ENCODE results near the gene EXOSC10. TPM values are rescaled to one million over a fixed set of nuclear protein-coding genes. Genes with fewer than 3 reads are reported as not detected.

Gene EXOSC10
- total RNA-seq, 2 donors from 2014 or later = 37.9 to 83.4 TPM

- DNase-seq (no peak), ATAC-seq (no peak)
- Histone ChIP-seq H3K9me3 (no peaks in the 10 kb centered on the region), H3K27ac (no peak overlapping the region), H3K4me3 (no peak overlapping the region), H3K4me1 (no peaks in the 10 kb centered on the region), H3K27me3 (no peaks in the 10 kb centered on the region), H3K36me3 (replicated peaks in 1 of 2; ENCODE audit: insufficient read depth in 1 of 2, low read depth in 2 of 2) (peaks cover 0 to 22% of the 10 kb centered on the region in 2 donors)
- WGBS, 2 donors = 94 to 97% methylated on average over 2 of the region's 2 CpGs
- TF ChIP-seq POLR2A (IDR thresholded peaks at IDR 0.05) (no peak), CTCF (IDR thresholded peaks at IDR 0.05) (no peak)
- intact Hi-C loops (cut with DNase I) = no loop called here
Measured at GRCh38 chr1:11116318-11116717, 16.6 kb upstream of the EXOSC10 start.

DNA sequence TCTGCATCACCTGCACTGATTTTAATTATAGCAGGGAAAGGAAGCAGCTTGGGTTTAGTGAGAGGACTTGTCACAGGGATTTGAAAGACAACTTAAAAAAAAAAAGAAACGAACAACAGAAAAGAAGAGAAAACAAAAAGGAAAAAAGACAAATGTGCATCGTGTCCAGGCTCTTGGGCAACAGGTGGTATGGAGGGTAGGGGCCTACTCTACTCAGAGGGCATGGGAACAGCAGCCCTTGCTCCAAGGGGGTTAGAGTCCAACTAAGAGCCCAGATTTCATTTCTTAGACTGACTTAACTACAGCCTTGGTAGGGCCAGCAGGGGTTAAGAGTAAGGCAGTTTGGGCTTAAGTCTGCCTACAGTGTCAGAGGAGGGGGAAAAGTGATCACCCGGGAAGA, 15.3 kb upstream of the EXOSC10 start:
- no peak for ATAC-seq
- no peak for TF ChIP-seq POLR2A (IDR thresholded peaks at IDR 0.05)
- no peak for TF ChIP-seq CTCF (IDR thresholded peaks at IDR 0.05)
- intact Hi-C loops (cut with DNase I) = no loop called here
- no peak overlapping the region for H3K27ac ChIP-seq
- no peak overlapping the region for H3K4me3 ChIP-seq
- peaks cover 0 to 22% of the 10 kb centered on the region in 2 donors for H3K36me3 ChIP-seq (replicated peaks in 1 of 2; ENCODE audit: insufficient read depth in 1 of 2, low read depth in 2 of 2)
- H3K9me3 ChIP-seq = no peaks in the 10 kb centered on the region
- no peaks in the 10 kb centered on the region for H3K27me3 ChIP-seq
- no peak for DNase-seq
- 72 to 78% methylated on average over 3 of the region's 3 CpGs for WGBS, 2 donors
- H3K4me1 ChIP-seq = peaks cover 6% of the 10 kb centered on the region

DNA sequence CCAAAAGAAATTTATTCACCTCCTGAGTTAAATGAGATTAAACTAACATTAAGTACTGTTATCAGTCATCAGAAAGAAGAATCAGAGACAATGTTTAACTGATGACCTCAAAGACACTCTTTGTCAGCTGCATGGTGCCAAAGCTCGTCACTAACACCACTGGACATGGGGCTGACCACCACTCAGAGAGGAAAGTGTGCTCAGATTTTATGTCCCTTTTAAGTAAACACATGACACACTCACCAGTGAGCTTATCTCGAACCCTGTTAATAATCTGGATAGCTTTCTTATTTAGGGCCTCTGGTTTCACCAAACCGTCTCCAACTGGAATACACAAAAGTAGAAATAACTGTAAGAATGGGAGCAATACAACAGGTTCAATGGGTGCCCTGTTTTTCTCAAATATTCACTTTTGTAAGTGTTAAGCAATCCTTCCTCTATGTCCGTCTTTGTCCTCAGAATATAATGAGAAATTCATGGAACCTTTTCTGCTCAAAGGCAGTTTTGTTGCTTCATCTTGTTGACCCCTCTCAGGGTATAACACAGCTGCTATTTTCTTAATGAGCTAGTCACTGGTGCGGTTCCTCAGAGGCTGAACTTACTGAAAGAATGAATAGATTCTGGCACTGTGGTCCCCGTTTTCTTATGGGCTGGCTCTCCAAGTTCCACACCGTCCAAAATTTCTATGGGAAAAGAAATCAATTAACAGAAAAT, 9.5 kb upstream of the EXOSC10 start:
- peaks cover 6% of the 10 kb centered on the region for H3K4me1 ChIP-seq
- TF ChIP-seq CTCF (IDR thresholded peaks at IDR 0.05) (no peak), POLR2A (IDR thresholded peaks at IDR 0.05) (no peak)
- no peak for ATAC-seq
- no peaks in the 10 kb centered on the region for H3K27me3 ChIP-seq
- H3K36me3 ChIP-seq (replicated peaks in 1 of 2; ENCODE audit: insufficient read depth in 1 of 2, low read depth in 2 of 2) = peaks cover 0 to 31% of the 10 kb centered on the region in 2 donors
- no peak overlapping the region for H3K4me3 ChIP-seq
- H3K27ac ChIP-seq = no peak overlapping the region
- 85% methylated on average over 7 of the region's 7 CpGs for WGBS, 2 donors
- DNase-seq = no peak
- intact Hi-C loops (cut with DNase I) = no loop called here
- no peaks in the 10 kb centered on the region for H3K9me3 ChIP-seq

DNA sequence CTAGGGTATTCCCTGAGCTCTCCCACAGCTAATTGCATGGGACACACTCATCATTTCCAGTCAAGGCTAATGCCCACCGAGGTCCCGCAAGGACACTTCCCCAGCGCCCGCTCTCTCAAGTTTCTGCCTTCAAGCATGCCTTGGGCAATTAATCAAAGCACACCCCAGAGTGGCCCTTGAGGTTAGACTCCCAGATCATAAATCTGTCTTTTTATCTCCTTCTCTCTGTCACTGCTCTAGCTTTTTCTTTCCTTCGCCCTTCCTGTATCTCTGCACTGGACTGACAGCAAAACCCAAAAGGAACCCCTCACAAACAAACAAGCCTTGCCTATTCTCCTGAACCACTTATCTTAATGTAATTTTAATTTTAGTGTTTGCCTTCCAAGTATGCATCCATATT, 7.9 kb upstream of the EXOSC10 start:
- no peaks in the 10 kb centered on the region for H3K27me3 ChIP-seq
- H3K27ac ChIP-seq = no peak overlapping the region
- 92 to 96% methylated on average over 5 of the region's 5 CpGs for WGBS, 2 donors
- H3K9me3 ChIP-seq = no peaks in the 10 kb centered on the region
- DNase-seq = no peak
- H3K4me3 ChIP-seq = no peak overlapping the region
- TF ChIP-seq CTCF (IDR thresholded peaks at IDR 0.05) = no peak
- no peak for TF ChIP-seq POLR2A (IDR thresholded peaks at IDR 0.05)
- intact Hi-C loops (cut with DNase I) = no loop called here
- ATAC-seq = no peak
- H3K36me3 ChIP-seq (replicated peaks in 1 of 2; ENCODE audit: insufficient read depth in 1 of 2, low read depth in 2 of 2) = peaks cover 0 to 22% of the 10 kb centered on the region in 2 donors
- H3K4me1 ChIP-seq = peaks cover 6% of the 10 kb centered on the region

GRCh38 chr1:11105586-11105985, 5.9 kb upstream of the EXOSC10 start:
- Histone ChIP-seq H3K4me3 (no peak overlapping the region), H3K9me3 (no peaks in the 10 kb centered on the region), H3K36me3 (replicated peaks in 1 of 2; ENCODE audit: insufficient read depth in 1 of 2, low read depth in 2 of 2) (peaks cover 0 to 20% of the 10 kb centered on the region in 2 donors), H3K4me1 (peaks cover 6% of the 10 kb centered on the region), H3K27me3 (no peaks in the 10 kb centered on the region), H3K27ac (no peak overlapping the region)
- intact Hi-C loops (cut with DNase I) = no loop called here
- DNase-seq (no peak), ATAC-seq (no peak)
- 90 to 95% methylated on average over 10 of the region's 10 CpGs for WGBS, 2 donors
- TF ChIP-seq POLR2A (IDR thresholded peaks at IDR 0.05) = no peak
- no peak for TF ChIP-seq CTCF (IDR thresholded peaks at IDR 0.05)

Measured in body of pancreas (tissue), 4 donors.